ENCODE data around the gene PIP5K1B. TPM values are rescaled to one million over a fixed set of nuclear protein-coding genes. Genes with fewer than 3 reads are reported as not detected.

The PIP5K1B gene
- polyA plus RNA-seq, 4 donors: 7.6 to 8.5 (median 8.0) TPM

DNA sequence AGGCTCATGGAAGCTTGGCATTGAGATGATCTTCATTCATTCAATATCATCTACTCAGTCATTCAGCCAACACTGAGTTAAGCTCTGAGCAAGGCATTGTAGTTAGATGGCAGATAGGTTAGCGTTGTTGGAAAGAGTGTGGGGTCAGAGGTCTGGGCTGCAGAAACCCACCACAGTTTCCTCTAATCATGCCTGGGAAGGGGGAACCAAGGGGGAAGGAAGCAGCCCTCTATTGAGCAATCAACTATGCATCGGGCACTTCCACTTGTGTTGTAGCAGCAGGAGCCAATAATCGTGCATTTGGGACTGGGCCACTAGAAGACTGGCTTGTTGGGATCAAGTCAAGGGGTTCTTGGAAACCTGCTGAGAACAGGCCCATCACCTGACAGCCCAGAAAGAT lies 139.1 kb downstream of the PIP5K1B start:
- DNase-seq (ENCODE audit: low read depth in 4 of 4, low spot score in 3 of 4): no peak

GRCh38 chr9:68844631-68845612 lies 139.9 kb downstream of the PIP5K1B start:
- DNase-seq (ENCODE audit: low read depth in 4 of 4, low spot score in 3 of 4): peak in 2 of 4 donors; percentile 18 to 26

- DNase-seq (ENCODE audit: low read depth in 4 of 4, low spot score in 3 of 4): no peak
These were observed 142.7 kb downstream of the PIP5K1B start for GRCh38 chr9:68847765-68848164.

DNA sequence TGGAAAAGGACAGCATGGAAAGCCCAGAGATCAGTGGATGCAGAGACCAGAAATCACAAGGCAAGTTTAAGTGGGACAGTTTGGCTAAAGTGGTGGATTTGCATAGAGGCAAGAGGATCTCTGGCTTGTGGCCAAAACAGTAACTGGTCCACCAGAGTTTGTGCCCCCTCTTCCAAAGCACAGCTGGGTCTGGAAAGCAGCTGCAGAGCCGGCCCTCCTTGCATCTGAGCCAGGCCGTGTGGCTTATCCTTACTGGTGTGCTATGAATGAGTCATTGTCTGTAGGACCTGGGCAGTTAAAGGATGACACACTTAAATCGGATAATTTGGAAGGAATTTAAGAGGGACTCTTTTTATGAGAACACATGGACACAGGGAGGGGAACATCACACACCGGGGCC lies 146.6 kb downstream of the PIP5K1B start:
- no peak for DNase-seq (ENCODE audit: low read depth in 4 of 4, low spot score in 3 of 4)

DNA sequence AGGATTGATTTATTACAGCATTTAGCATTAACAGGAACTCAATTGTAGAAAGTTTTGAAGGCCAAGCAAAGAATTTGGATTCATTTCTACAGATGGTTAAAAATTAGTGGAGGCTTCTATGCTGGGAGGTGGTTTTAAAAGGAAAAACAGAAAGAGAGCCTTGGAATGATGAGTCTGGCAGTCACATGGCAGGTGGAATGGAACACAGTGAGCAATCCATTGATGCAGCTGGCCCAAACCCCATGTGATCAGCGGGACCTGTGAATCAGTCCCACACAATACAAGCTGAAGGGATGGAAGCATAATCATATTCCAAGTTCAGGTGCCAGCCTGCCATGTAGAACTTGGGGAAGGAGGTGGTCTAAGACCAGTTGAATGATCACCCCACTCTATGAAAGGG lies 147.9 kb downstream of the PIP5K1B start:
- DNase-seq (ENCODE audit: low read depth in 4 of 4, low spot score in 3 of 4): no peak

GRCh38 chr9:68859347-68859746 lies 154.3 kb downstream of the PIP5K1B start:
- DNase-seq (ENCODE audit: low read depth in 4 of 4, low spot score in 3 of 4): no peak

DNA sequence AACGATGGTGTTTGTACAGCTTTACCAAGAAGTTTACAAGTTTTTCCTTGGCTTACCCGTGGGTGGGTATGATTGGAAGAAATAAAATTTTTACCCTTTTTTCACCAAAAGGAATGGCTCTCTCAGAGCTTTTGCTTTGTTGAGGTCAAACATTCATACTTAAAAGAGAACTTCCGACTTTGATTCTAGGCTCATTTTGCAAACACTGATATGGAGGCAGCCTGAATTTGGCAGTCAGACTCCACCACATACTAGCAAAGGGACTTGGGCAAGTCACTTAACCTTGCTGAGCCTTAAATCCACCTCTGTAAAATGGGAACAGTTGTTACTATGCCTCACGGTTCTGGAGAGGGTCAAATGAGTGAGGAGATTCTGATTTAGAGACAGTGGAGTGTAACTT lies 155.4 kb downstream of the PIP5K1B start:
- DNase-seq (ENCODE audit: low read depth in 4 of 4, low spot score in 3 of 4): no peak

DNA sequence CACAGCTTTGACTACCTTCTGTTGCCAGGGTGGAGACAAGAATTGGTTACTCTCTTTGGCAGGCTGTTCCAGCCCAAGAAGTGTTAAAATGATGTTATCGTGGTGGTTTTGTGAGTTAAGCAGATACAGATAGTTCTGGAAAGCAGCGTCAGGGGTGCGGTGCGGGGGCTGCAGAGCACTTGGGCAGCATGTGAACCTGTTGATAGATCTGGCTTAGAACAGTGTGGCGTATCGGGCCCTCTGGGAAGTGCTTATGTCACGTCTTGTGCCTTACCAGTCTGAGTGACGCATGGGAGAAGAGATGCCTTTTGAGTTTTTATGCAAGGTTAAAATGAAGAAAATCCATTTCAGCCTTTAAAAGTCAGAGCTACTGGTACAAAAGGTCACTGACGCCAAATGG lies 156.4 kb downstream of the PIP5K1B start:
- DNase-seq (ENCODE audit: low read depth in 4 of 4, low spot score in 3 of 4): no peak

GRCh38 chr9:68867066-68867465 lies 162.0 kb downstream of the PIP5K1B start:
- no peak for DNase-seq (ENCODE audit: low read depth in 4 of 4, low spot score in 3 of 4)

DNA sequence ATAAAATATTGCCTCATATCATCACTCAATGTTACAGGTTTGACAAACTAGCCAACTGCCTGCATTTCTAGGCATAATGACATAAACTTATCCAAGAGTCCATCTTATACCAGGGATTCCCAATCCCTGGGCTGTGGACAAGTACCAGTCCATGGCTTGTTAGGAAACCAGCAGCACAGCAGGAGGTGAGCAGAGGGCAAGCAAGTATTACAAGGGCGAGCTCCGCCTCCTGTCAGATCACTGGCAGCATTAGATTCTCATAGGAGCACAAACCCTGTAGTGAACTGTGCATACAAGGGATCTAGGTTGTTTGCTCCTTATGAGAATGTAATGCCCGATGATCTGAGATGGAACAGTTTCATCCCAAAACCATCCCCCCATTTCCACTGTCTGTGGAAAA lies 164.0 kb downstream of the PIP5K1B start:
- DNase-seq (ENCODE audit: low read depth in 4 of 4, low spot score in 3 of 4): no peak

DNA sequence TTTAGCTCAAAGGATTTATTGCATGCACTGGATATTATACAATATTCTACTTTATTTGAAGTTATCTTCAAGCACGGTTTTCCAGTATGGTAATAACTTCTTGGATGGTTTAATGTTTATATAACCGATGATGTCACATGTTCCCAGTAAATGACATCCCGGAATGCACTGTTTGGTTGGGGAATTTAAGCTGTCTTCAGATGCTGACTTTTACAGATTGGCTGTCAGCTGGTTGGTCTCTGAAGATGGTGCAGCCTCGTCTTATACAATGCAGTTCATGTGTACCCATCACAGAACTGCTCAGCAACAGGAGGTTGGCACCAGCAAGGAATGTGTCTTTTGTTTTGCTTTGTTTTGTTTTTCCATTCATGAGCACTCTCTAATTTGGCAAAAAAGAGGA lies 165.0 kb downstream of the PIP5K1B start:
- no peak for DNase-seq (ENCODE audit: low read depth in 4 of 4, low spot score in 3 of 4)

GRCh38 chr9:68871236-68871635 lies 166.2 kb downstream of the PIP5K1B start:
- DNase-seq (ENCODE audit: low read depth in 4 of 4, low spot score in 3 of 4): no peak

- DNase-seq (ENCODE audit: low read depth in 4 of 4, low spot score in 3 of 4): no peak
These were observed 167.0 kb downstream of the PIP5K1B start for GRCh38 chr9:68872026-68872501.

DNA sequence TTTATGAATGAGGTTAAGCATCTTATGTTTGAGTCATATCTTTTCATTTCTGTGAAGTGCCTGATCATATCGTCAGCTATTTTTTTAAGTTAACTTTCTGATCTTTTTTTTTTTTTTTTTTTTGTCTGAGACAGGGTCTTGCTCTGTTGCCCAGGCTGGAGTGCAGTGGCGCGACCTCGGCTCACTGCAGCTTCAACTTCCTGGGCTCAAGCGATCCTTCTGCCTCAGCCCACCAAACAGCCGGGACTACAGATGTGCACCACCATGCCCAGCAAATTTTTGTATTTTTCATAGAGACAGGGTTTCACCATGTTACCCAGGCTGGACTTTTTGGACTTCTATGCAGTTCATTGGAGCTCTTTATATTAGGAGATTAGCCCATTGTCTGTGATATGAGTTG lies 168.1 kb downstream of the PIP5K1B start:
- DNase-seq (ENCODE audit: low read depth in 4 of 4, low spot score in 3 of 4): no peak

DNA sequence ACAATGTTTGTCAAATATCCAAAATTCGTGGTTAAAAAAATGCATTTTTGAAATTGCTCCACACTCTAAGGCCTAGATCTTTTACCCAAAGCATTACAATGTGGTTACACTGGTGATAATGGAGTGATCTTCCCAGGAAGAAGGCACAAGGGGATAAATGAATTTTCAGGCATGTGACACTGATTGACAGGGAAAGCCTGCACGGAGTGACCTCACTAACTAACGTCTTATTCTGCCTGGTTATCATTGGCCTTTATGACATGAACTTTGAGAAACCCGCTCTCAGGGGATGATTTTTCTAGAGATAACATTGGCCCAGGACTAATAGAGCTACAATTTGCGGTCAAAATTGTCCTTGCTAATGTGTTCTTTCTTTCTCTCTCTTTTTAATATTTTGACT lies 171.2 kb downstream of the PIP5K1B start:
- DNase-seq (ENCODE audit: low read depth in 4 of 4, low spot score in 3 of 4): no peak

DNA sequence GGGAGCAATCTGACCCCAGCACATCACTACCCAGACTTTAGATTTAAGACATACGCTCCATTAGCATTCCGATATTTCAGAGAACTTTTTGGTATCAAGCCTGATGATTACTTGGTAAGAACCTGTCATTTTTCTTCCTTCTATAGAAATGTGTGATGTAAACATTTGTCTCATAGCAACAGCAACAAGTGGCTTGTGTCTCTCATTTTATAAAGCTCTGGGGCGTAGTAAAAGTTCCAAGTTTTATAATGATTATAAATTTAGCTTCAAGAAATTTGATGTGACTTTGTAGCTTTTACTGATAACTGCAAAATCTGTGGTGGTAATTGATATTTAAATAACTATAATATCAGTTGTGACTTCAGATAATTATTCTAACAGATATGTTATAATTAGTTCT lies 171.6 kb downstream of the PIP5K1B start:
- DNase-seq (ENCODE audit: low read depth in 4 of 4, low spot score in 3 of 4): no peak

- DNase-seq (ENCODE audit: low read depth in 4 of 4, low spot score in 3 of 4): no peak
These were observed 172.2 kb downstream of the PIP5K1B start for GRCh38 chr9:68877219-68877618.

- DNase-seq (ENCODE audit: low read depth in 4 of 4, low spot score in 3 of 4): no peak
These were observed 173.4 kb downstream of the PIP5K1B start for GRCh38 chr9:68878450-68878849.

- no peak for DNase-seq (ENCODE audit: low read depth in 4 of 4, low spot score in 3 of 4)
These were observed 178.2 kb downstream of the PIP5K1B start for GRCh38 chr9:68883224-68883623.

- no peak for DNase-seq (ENCODE audit: low read depth in 4 of 4, low spot score in 3 of 4)
These were observed 182.2 kb downstream of the PIP5K1B start for GRCh38 chr9:68887232-68887631.

- no peak for DNase-seq (ENCODE audit: low read depth in 4 of 4, low spot score in 3 of 4)
These were observed 189.5 kb downstream of the PIP5K1B start for GRCh38 chr9:68894502-68894901.

GRCh38 chr9:68895741-68896478 lies 190.9 kb downstream of the PIP5K1B start:
- no peak for DNase-seq (ENCODE audit: low read depth in 4 of 4, low spot score in 3 of 4)

All from right renal pelvis (tissue), 4 donors.